OCI-LY7 (cell line): Measurements from ENCODE around the gene PNMA6E.

Source experiments
- CTCF ChIP-seq: fragments of 200-600 bp; sonication (generic); conservative IDR thresholded peaks from 2 replicates; pipeline ENCODE4 v1.5.1; 2014; ENCODE audit warnings: mild to moderate bottlenecking, antibody characterized with exemption, low read length, moderate library complexity, mixed read lengths
- EZH2phosphoT487 ChIP-seq: fragments of 200-600 bp; sonication (generic); IDR thresholded peaks from 2 replicates; pipeline ENCODE4 v1.6.1; 2018; ENCODE audit warnings: low read depth, borderline replicate concordance, mild to moderate bottlenecking, mixed run types, antibody characterized with exemption, low read length, moderate library complexity, mixed read lengths

DNA sequence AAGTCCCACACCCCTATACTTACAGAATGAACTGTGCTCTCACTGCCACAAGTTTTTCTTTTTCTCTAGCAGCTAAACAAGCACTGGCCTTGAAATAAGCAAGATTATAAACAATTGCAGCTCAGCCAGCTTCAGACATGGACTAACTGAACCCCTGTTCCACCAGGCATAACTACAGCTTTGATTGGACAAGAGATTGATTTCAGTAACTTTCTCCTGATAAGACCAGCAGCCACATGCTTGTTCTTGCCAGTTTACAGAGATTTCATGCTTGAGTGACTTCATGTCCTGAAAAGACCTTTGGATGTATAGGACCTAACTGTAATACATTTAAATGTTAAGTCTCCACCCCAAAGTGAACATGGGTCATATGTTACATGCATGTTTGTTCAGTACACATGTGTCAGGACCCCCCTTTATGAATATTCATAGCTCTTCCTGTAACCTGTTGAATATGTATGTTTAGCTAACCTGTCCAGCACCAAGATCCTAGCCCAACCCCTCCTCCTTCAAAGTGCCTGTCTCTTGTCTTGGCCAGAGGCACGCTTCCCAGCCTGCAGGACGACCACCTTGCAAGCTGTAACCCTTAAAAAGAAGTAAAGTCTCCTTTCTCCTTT is 39.3 kb downstream of the PNMA6E start:
- TF ChIP-seq CTCF: no peak
- no peak for TF ChIP-seq EZH2phosphoT487
